Mesenchymal stem cell (in vitro differentiated cells and primary cell): ENCODE measurements around the gene TRAF1.

ENCODE experiments used
- DNase-seq: peaks from one replicate; pipeline ENCODE4 v3.0.0-alpha.2; 2013
- H2AFZ ChIP-seq: one replicate; pipeline ENCODE4 v1.6.1; 2013; ENCODE audit warnings: low read depth, mild to moderate bottlenecking, control low read depth, inconsistent platforms, low read length, moderate library complexity
- H2AK5ac ChIP-seq: 2 replicates; pipeline ENCODE4 v1.6.1; 2013; ENCODE audit warnings: low read length, moderate library complexity, mild to moderate bottlenecking, inconsistent platforms; ENCODE audit not compliant: severe bottlenecking
- H2BK120ac ChIP-seq: one replicate; pipeline ENCODE4 v1.6.1; 2013; ENCODE audit warnings: low read depth, mild to moderate bottlenecking, inconsistent platforms, low read length, moderate library complexity
- H2BK12ac ChIP-seq, 2 experiments: one replicate each; pipeline ENCODE4 v1.6.1; 2013; ENCODE audit warnings: inconsistent platforms in 2 of 2, low read length in 2 of 2, mild to moderate bottlenecking in 2 of 2, moderate library complexity in 2 of 2, control low read depth in 1 of 2
- H2BK15ac ChIP-seq: one replicate; pipeline ENCODE4 v1.6.1; 2013; ENCODE audit warnings: mild to moderate bottlenecking, low read depth, inconsistent platforms; ENCODE audit not compliant: poor library complexity, severe bottlenecking
- H2BK5ac ChIP-seq: 2 replicates; pipeline ENCODE4 v1.6.1; 2013; ENCODE audit warnings: low read depth, mild to moderate bottlenecking, low read length, control low read depth, inconsistent platforms; ENCODE audit not compliant: poor library complexity, severe bottlenecking
- H3K14ac ChIP-seq, 2 experiments: one replicate each; pipeline ENCODE4 v1.6.1; 2013; ENCODE audit warnings: inconsistent platforms in 2 of 2, low read length in 2 of 2, control low read depth in 1 of 2, mild to moderate bottlenecking in 1 of 2, moderate library complexity in 1 of 2
- H3K18ac ChIP-seq, 2 experiments: one replicate each; pipeline ENCODE4 v1.6.1; 2013; ENCODE audit warnings: inconsistent platforms in 2 of 2, low read length in 2 of 2, control low read depth in 1 of 2, low read depth in 1 of 2, mild to moderate bottlenecking in 1 of 2
- H3K23ac ChIP-seq, 2 experiments: one replicate each; pipeline ENCODE4 v1.6.1; 2013; ENCODE audit warnings: inconsistent platforms in 2 of 2, low read length in 2 of 2, mild to moderate bottlenecking in 2 of 2, moderate library complexity in 2 of 2, control low read depth in 1 of 2
- H3K27ac ChIP-seq: 2 replicates; pipeline ENCODE4 v1.5.1; 2013; ENCODE audit warnings: mild to moderate bottlenecking, moderate library complexity, low read length, control low read depth, inconsistent platforms; ENCODE audit not compliant: poor library complexity, severe bottlenecking
- H3K27me3 ChIP-seq, 2 experiments: 2 replicates each; pipeline versions ENCODE4 v1.6.1 to v1.7.0; 2013; ENCODE audit warnings: low read length in 2 of 2, mild to moderate bottlenecking in 2 of 2, moderate library complexity in 2 of 2, control low read depth in 1 of 2, inconsistent platforms in 1 of 2; ENCODE audit not compliant: control insufficient read depth in 1 of 2, insufficient read depth in 1 of 2
- H3K36me3 ChIP-seq, 2 experiments: 2 replicates each; pipeline versions ENCODE4 v1.6.1 to v1.7.0; 2013; ENCODE audit warnings: low read length in 2 of 2, control low read depth in 1 of 2, inconsistent platforms in 1 of 2, low read depth in 1 of 2, mild to moderate bottlenecking in 1 of 2; ENCODE audit not compliant: insufficient read depth in 2 of 2, control insufficient read depth in 1 of 2
- H3K4ac ChIP-seq, 2 experiments: one replicate each; pipeline ENCODE4 v1.6.1; 2013; ENCODE audit warnings: inconsistent platforms in 2 of 2, low read length in 2 of 2, mild to moderate bottlenecking in 2 of 2, moderate library complexity in 2 of 2, control low read depth in 1 of 2, low read depth in 1 of 2
- H3K4me1 ChIP-seq: 2 replicates; pipeline ENCODE4 v1.6.1; 2013; ENCODE audit warnings: low read depth, low read length, control low read depth; ENCODE audit not compliant: control insufficient read depth, insufficient read depth
- H3K4me2 ChIP-seq: 2 replicates; pipeline ENCODE4 v1.6.1; 2013; ENCODE audit warnings: low read length, mild to moderate bottlenecking, inconsistent platforms; ENCODE audit not compliant: poor library complexity, severe bottlenecking
- H3K4me3 ChIP-seq, 2 experiments: 2 replicates each; pipeline versions ENCODE4 v1.5.1 to v1.7.0; 2013; ENCODE audit warnings: low read length in 2 of 2, mild to moderate bottlenecking in 2 of 2, control low read depth in 1 of 2, low read depth in 1 of 2; ENCODE audit not compliant: insufficient read depth in 1 of 2
- H3K79me1 ChIP-seq: replicated peaks from 2 replicates; pipeline ENCODE4 v1.6.1; 2013; ENCODE audit warnings: mild to moderate bottlenecking, control low read depth, low read length, inconsistent platforms; ENCODE audit not compliant: poor library complexity, severe bottlenecking
- H3K9ac ChIP-seq: 2 replicates; pipeline ENCODE4 v1.7.0; 2013; ENCODE audit warnings: mild to moderate bottlenecking, low read length, moderate library complexity
- H3K9me3 ChIP-seq: 2 replicates; pipeline ENCODE4 v1.7.0; 2013; ENCODE audit warnings: mild to moderate bottlenecking, low read length; ENCODE audit not compliant: control insufficient read depth
- H4K8ac ChIP-seq: one replicate; pipeline ENCODE4 v1.6.1; 2013; ENCODE audit warnings: inconsistent platforms, mild to moderate bottlenecking, low read length, moderate library complexity
- H4K91ac ChIP-seq: one replicate; pipeline ENCODE4 v1.6.1; 2013; ENCODE audit warnings: mild to moderate bottlenecking, low read length, inconsistent platforms
- WGBS: methylation state at CpG from one replicate; pipeline ENCODE4 v1.1.7; 2013; ENCODE audit warnings: mixed read lengths; 5-methylcytosine and 5-hydroxymethylcytosine counted together

TRAF1 gene

DNA sequence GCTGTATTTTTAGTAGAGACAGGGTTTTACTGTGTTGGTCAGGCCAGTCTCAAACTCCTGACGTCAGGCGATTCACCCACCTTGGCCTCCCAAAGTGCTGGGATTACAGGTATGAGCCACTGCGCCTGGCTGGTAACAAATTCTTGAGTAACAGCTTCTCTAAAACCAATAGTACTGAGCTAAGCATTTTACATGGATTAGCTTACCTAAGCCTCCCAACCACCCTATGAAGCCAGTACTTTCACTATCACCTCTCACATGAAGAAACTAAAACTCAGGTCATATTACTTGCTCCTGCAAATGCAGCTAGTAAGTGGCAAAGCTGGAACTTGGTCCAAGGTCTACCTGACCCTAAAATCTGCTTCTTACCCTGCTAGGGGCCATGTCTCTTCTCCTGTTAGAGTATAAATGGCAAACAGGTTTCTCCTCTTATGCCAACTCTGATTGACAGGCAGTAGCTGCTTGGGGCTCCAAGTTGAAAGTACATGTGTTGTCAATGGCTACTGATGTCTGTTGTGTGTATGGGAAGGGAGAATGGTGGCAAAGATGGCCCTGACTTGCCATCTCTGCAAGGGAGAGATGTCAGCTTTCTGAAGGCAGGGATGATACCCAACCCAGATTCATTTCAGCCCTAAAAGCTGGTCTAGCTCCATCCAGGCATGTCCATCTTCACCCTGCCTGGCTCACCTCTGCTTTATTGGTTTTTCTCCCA, 53.6 kb downstream of the TRAF1 start:
- no peak overlapping the region for H3K4ac ChIP-seq
- no peak for DNase-seq
- no peak overlapping the region for H2AFZ ChIP-seq
- no peak overlapping the region for H3K23ac ChIP-seq
- no peak overlapping the region for H2BK15ac ChIP-seq
- peaks cover 40% of the 10 kb centered on the region for H3K4me1 ChIP-seq
- H3K79me1 ChIP-seq: no peaks in the 10 kb centered on the region
- peaks cover 0 to 3% of the 10 kb centered on the region in 2 experiments for H3K27me3 ChIP-seq
- no peak overlapping the region for H3K9ac ChIP-seq
- peaks cover 11 to 16% of the 10 kb centered on the region in 2 experiments for H3K36me3 ChIP-seq
- no peak overlapping the region for H3K4me3 ChIP-seq
- no peak overlapping the region for H3K18ac ChIP-seq
- H4K91ac ChIP-seq: no peak overlapping the region
- H4K8ac ChIP-seq: no peak overlapping the region
- H3K27ac ChIP-seq: peak overlapping the region; percentile 18
- H2BK5ac ChIP-seq: no peak overlapping the region
- no peak overlapping the region for H2BK12ac ChIP-seq
- H2BK120ac ChIP-seq: no peak overlapping the region
- H3K14ac ChIP-seq: no peak overlapping the region
- H3K4me2 ChIP-seq: no peak overlapping the region
- no peaks in the 10 kb centered on the region for H3K9me3 ChIP-seq
- 97% methylated on average over 3 of the region's 3 CpGs for WGBS
- H2AK5ac ChIP-seq: no peak overlapping the region

DNA sequence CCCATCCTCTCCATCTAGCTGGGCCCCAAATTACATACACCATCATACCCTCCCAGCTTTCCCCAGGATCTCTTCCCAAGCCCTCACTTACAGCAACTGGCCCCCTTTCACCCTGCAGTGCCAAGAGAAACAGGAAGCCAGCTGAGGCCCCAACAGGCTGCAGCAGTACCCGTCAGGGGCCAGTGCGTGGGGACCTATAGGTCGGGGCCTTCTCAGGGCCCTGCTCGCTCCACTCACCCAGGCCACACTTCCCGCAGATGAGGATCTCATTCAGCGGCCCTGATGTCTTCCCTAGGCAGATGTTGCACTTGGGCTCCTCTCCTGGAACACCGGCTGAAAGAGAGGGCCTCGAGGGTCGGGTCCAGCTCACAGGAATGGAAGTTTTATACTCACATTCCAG, 56.4 kb downstream of the TRAF1 start:
- peak overlapping the region; percentile 80 for H2BK15ac ChIP-seq
- no peak overlapping the region for H2BK5ac ChIP-seq
- no peak overlapping the region for H4K91ac ChIP-seq
- H3K27me3 ChIP-seq: no peaks in the 10 kb centered on the region
- H2AK5ac ChIP-seq: no peak overlapping the region
- H3K4me3 ChIP-seq: no peak overlapping the region
- H2BK12ac ChIP-seq: no peak overlapping the region
- no peak overlapping the region for H3K4ac ChIP-seq
- no peak overlapping the region for H3K4me2 ChIP-seq
- H3K4me1 ChIP-seq: peaks cover 27% of the 10 kb centered on the region
- peaks cover 16 to 27% of the 10 kb centered on the region in 2 experiments for H3K36me3 ChIP-seq
- no peak overlapping the region for H3K14ac ChIP-seq
- H2BK120ac ChIP-seq: no peak overlapping the region
- H4K8ac ChIP-seq: peak overlapping the region; percentile 51
- no peak overlapping the region for H3K23ac ChIP-seq
- H3K79me1 ChIP-seq: peaks cover 1% of the 10 kb centered on the region
- 86% methylated on average over 9 of the region's 9 CpGs for WGBS
- no peak overlapping the region for H3K27ac ChIP-seq
- DNase-seq: no peak
- H3K9ac ChIP-seq: no peak overlapping the region
- H3K18ac ChIP-seq: no peak overlapping the region
- H3K9me3 ChIP-seq: no peaks in the 10 kb centered on the region
- no peak overlapping the region for H2AFZ ChIP-seq

GRCh38 chr9:120869726-120870125, 56.9 kb downstream of the TRAF1 start:
- Histone ChIP-seq H3K9me3 (no peaks in the 10 kb centered on the region), H4K8ac (peak overlapping the region; percentile 66), H2BK15ac (no peak overlapping the region), H3K4ac (peak overlapping the region; percentile 42 to 59), H3K4me3 (peak overlapping the region in 1 of 2 experiments; percentile 81), H3K27ac (no peak overlapping the region), H3K4me1 (peaks cover 26% of the 10 kb centered on the region), H3K4me2 (no peak overlapping the region), H3K23ac (no peak overlapping the region), H2BK5ac (no peak overlapping the region), H3K27me3 (no peaks in the 10 kb centered on the region), H3K18ac (peak overlapping the region in 1 of 2 experiments; percentile 57), H3K36me3 (peaks cover 16 to 29% of the 10 kb centered on the region in 2 experiments), H2AFZ (no peak overlapping the region), H3K14ac (no peak overlapping the region), H4K91ac (peak overlapping the region; percentile 79), H2AK5ac (peak overlapping the region; percentile 47), H2BK120ac (no peak overlapping the region), H3K79me1 (peaks cover 1% of the 10 kb centered on the region), H3K9ac (peak overlapping the region; percentile 80), H2BK12ac (peak overlapping the region in 1 of 2 experiments; percentile 40)
- WGBS: 99% methylated on average over 10 of the region's 10 CpGs
- no peak for DNase-seq

- no peak overlapping the region for H2BK5ac ChIP-seq
- peaks cover 15 to 29% of the 10 kb centered on the region in 2 experiments for H3K36me3 ChIP-seq
- peak overlapping the region in 1 of 2 experiments; percentile 73 for H3K4ac ChIP-seq
- H2AK5ac ChIP-seq: no peak overlapping the region
- peak overlapping the region; percentile 3 for H3K27ac ChIP-seq
- H3K9ac ChIP-seq: peak overlapping the region; percentile 80
- H3K4me1 ChIP-seq: peaks cover 26% of the 10 kb centered on the region
- H2AFZ ChIP-seq: peak overlapping the region; percentile 80
- H3K79me1 ChIP-seq: peaks cover 1% of the 10 kb centered on the region
- peak overlapping the region; percentile 66 for H4K8ac ChIP-seq
- peak overlapping the region; percentile 52 to 81 for H3K4me3 ChIP-seq
- H2BK12ac ChIP-seq: peak overlapping the region in 1 of 2 experiments; percentile 40
- 51% methylated on average over 8 of the region's 10 CpGs for WGBS
- no peak overlapping the region for H3K14ac ChIP-seq
- no peak for DNase-seq
- no peak overlapping the region for H3K23ac ChIP-seq
- peak overlapping the region; percentile 76 for H2BK15ac ChIP-seq
- no peaks in the 10 kb centered on the region for H3K27me3 ChIP-seq
- no peak overlapping the region for H2BK120ac ChIP-seq
- H3K4me2 ChIP-seq: peak overlapping the region; percentile 72
- peak overlapping the region; percentile 96 for H4K91ac ChIP-seq
- peak overlapping the region in 1 of 2 experiments; percentile 81 for H3K18ac ChIP-seq
- no peaks in the 10 kb centered on the region for H3K9me3 ChIP-seq
These were observed 57.3 kb downstream of the TRAF1 start for GRCh38 chr9:120869360-120869687.
